RWPE2 (cell line): ENCODE data around the gene WDR26.
"Not testable (repeated sequence)": the region's sequence is repeated elsewhere in the genome, so short reads cannot be mapped to it uniquely, and the experiment has no call there.

ENCODE experiments used
- ATAC-seq: fragments of 200-7000 bp; cut with Tn5 transposase; 3 replicates; pipeline ENCODE4 v1.9.1; 2021; ENCODE audit warnings: low read depth
- DNase-seq: peaks from one replicate; pipeline ENCODE4 v3.0.0-alpha.2; 2020; ENCODE audit warnings: low spot score
- H3K27ac ChIP-seq: fragments of 450-650 bp; 2 replicates; pipeline ENCODE4 v1.5.1; 2017; ENCODE audit warnings: mild to moderate bottlenecking; ENCODE audit not compliant: poor library complexity, severe bottlenecking
- H3K27me3 ChIP-seq: fragments of 250-450 bp; sonication (Bioruptor Pico); 2 replicates; pipeline ENCODE4 v1.5.1; 2021; ENCODE audit warnings: mild to moderate bottlenecking, moderate library complexity; ENCODE audit not compliant: insufficient read depth, poor library complexity, severe bottlenecking
- H3K36me3 ChIP-seq: fragments of 250-450 bp; sonication (Bioruptor Pico); 2 replicates; pipeline ENCODE4 v1.5.1; 2020; ENCODE audit warnings: low read depth, mild to moderate bottlenecking, moderate library complexity
- H3K4me1 ChIP-seq: fragments of 250-450 bp; sonication (Bioruptor Pico); 2 replicates; pipeline ENCODE4 v1.5.1; 2021; ENCODE audit warnings: mild to moderate bottlenecking, moderate library complexity; ENCODE audit not compliant: insufficient read depth, poor library complexity, severe bottlenecking
- H3K4me3 ChIP-seq: fragments of 250-450 bp; sonication (Bioruptor Pico); 2 replicates; pipeline ENCODE4 v1.5.1; 2021; ENCODE audit warnings: mild to moderate bottlenecking, moderate library complexity; ENCODE audit not compliant: severe bottlenecking
- H3K9me3 ChIP-seq: fragments of 250-450 bp; sonication (Bioruptor Pico); 2 replicates; pipeline ENCODE4 v1.5.1; 2021; ENCODE audit warnings: mild to moderate bottlenecking, moderate library complexity; ENCODE audit not compliant: severe bottlenecking
- CTCF ChIP-seq: fragments of 450-650 bp; IDR thresholded peaks from one replicate; pipeline ENCODE4 v1.5.1; 2017; ENCODE audit warnings: mild to moderate bottlenecking, moderate library complexity; ENCODE audit not compliant: poor library complexity, severe bottlenecking

WDR26 gene

DNA sequence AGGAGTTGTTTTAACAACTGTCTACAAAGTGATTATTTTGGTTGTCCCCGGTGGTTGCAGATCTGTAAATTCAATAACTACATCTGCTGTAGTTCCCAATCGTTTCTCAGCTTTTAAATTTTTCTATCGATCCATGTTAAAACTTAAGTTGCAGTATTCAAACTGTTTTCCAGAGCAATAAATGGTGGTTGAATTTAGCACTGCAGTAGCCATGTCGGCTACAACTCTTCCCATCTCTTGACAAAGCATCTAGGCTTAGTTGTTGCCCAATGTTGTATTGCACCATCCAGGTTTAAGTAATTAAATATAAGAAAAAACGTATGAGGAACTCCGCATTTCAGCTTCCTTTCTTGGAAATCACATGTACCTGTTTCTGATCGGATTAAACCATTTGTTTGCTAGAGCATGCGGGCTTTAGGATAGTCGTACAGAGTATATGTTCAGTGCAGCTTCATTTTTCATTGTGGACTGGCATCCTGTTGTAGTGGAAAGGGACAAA lies 76.9 kb downstream of the WDR26 start:
- Histone ChIP-seq H3K4me3 (peak overlapping the region; percentile 89), H3K9me3 (no peaks in the 10 kb centered on the region), H3K4me1 (no peaks in the 10 kb centered on the region), H3K36me3 (peaks cover 4% of the 10 kb centered on the region; the same call in 1 of the 2 replicates), H3K27ac (peak overlapping the region; percentile 55), H3K27me3 (no peaks in the 10 kb centered on the region)
- ATAC-seq = no peak
- DNase-seq = no peak
- no peak for TF ChIP-seq CTCF

DNA sequence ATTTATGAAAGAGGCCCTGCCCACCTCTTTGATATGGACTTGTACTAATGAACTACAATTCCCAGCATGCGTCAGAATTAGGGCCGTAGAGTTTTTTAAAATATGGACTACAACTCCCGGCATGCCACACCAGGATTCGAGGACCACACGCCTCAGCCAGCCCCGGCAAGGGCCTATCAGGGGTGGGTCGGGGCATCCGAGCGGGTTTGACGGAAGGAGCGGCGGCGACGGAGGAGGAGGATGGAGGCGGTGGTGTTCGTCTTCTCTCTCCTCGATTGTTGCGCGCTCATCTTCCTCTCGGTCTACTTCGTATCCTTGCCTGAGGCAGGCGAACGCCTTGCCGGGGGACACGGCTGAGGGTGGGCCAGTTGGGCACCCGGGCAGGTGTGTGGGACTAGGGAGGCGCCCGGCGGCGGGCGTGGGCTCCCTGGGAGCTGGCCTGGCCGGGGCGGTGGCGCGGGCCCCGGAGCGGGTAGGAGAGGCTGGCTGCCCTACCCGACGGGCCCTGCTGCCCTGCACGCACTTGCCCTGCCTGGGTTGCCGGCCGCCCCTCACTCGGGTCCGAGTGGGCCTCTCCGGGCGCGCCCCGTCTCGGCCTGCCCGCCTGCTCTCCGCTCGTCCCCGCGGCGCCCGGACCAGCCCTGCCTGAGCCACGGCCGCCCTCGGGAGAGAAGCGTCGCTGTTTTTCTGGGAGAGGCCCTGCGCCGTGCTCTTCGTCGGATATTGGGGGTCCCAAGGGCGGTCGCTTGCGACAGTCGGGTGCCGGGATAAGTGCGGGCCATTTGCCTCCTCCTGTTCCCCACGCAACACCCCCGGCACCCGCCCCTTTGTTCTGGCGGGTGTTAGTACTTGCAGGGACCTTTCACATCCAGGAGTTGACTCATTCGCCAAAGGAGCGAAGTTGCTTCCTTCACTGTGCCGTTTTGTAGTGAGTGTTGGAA lies 77.6 kb downstream of the WDR26 start, which contains the start of gene CNIH4:
Gene CNIH4 (plus strand): TSS at position 195 of the 941 bp plus-strand sequence. CDS start 46 bp downstream, at position 241.
- TF ChIP-seq CTCF = no peak
- peak; percentile 80 for DNase-seq

GRCh38 chr1:224353975-224354925 lies 80.3 kb downstream of the WDR26 start:
- no peak overlapping the region for H3K27ac ChIP-seq
- DNase-seq = no peak
- H3K4me3 ChIP-seq = no peak overlapping the region
- H3K36me3 ChIP-seq = no peaks in the 10 kb centered on the region
- ATAC-seq = no peak
- H3K4me1 ChIP-seq = no peaks in the 10 kb centered on the region
- no peaks in the 10 kb centered on the region for H3K9me3 ChIP-seq
- H3K27me3 ChIP-seq = no peaks in the 10 kb centered on the region
- no peak for TF ChIP-seq CTCF

More for the DNA sequence above, 77.6 kb downstream of the WDR26 start, which contains the start of gene CNIH4:
- Histone ChIP-seq H3K27ac (peak within 1 kb of the TSS; percentile 55), H3K36me3 (peaks cover 4% of the 10 kb centered on the region; the same call in 1 of the 2 replicates), H3K4me3 (peak within 1 kb of the TSS; percentile 89), H3K9me3 (no peaks in the 10 kb centered on the region), H3K4me1 (no peaks in the 10 kb centered on the region), H3K27me3 (no peaks in the 10 kb centered on the region)
- ATAC-seq = peak; percentile 96

- H3K27ac ChIP-seq, H3K9me3 ChIP-seq, H3K36me3 ChIP-seq, H3K4me1 ChIP-seq, H3K27me3 ChIP-seq, ATAC-seq, DNase-seq, H3K4me3 ChIP-seq: not testable (repeated sequence)
Observed at GRCh38 chr1:224352436-224353085, 82.0 kb downstream of the WDR26 start.

GRCh38 chr1:224349716-224350115 lies 84.9 kb downstream of the WDR26 start:
- not testable (repeated sequence) for H3K36me3 ChIP-seq, H3K27ac ChIP-seq, ATAC-seq, H3K4me1 ChIP-seq, H3K9me3 ChIP-seq, H3K4me3 ChIP-seq, DNase-seq, H3K27me3 ChIP-seq
